Neuron (in vitro differentiated cells): ENCODE data around the gene CCDC184.
"Not testable (repeated sequence)": the region's sequence is repeated elsewhere in the genome, so short reads cannot be mapped to it uniquely, and the experiment has no call there.

Source experiments
- H2AFZ ChIP-seq: one replicate; pipeline ENCODE4 v1.6.1; 2013; ENCODE audit warnings: low read depth, mild to moderate bottlenecking, inconsistent platforms, low read length, moderate library complexity
- H3K27me3 ChIP-seq: one replicate; pipeline ENCODE4 v1.6.1; 2013; ENCODE audit warnings: low read length; ENCODE audit not compliant: insufficient read depth
- H3K36me3 ChIP-seq: one replicate; pipeline ENCODE4 v1.6.1; 2013; ENCODE audit warnings: low read length; ENCODE audit not compliant: insufficient read depth
- H3K4me1 ChIP-seq: one replicate; pipeline ENCODE4 v1.6.1; 2013; ENCODE audit warnings: low read length; ENCODE audit not compliant: insufficient read depth
- H3K4me3 ChIP-seq: 2 replicates; pipeline ENCODE4 v1.5.1; 2013; ENCODE audit warnings: mild to moderate bottlenecking, low read length, moderate library complexity
- H3K9me3 ChIP-seq: one replicate; pipeline ENCODE4 v1.6.1; 2013; ENCODE audit warnings: low read length

CCDC184 gene

DNA sequence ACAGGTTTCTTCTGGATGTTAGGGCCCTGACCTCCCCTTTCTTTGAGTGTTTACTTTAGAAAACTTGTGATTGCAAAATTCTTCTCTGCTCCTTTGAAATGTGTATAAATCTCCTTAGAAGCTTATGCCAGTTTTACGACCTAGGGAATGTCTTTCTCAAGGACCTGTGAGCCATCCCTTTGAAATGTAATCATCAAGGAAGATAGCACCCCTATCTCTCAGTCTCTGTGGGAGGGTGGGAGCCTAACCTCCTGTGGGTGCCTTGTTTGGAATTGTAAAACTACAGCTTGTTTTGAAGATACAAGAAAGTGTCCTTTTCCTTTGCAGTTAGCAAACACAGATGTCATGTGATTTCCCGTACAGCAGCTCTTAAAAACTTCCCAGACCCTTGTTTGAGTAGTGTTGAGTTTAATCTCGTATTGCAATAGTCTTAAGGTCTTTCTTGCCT, 16.4 kb downstream of the CCDC184 start:
- Histone ChIP-seq H3K4me3 (no peak overlapping the region), H3K9me3 (peaks cover 5% of the 10 kb centered on the region), H2AFZ (no peak overlapping the region), H3K4me1 (peaks cover 26% of the 10 kb centered on the region), H3K36me3 (no peaks in the 10 kb centered on the region), H3K27me3 (no peaks in the 10 kb centered on the region)

DNA sequence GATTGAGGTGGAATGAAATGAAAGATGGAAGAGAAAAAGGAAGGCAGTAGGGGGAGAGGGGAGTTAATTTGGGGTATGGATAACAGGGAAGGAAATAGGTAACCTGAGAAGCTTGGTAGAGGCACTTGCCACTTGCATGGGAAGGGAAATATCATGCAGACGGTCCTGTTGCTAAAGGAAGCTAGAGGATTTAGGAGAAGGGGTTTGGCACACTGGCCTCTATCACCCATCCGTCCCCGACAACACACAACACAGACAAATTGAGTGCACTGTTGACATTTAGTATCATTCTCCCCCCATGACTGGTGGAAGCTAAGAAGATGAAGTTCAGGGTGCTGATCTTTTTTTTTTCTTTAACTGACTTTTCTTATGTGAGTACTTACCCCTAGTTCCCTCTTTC, 17.6 kb downstream of the CCDC184 start:
- no peaks in the 10 kb centered on the region for H3K27me3 ChIP-seq
- no peaks in the 10 kb centered on the region for H3K36me3 ChIP-seq
- no peak overlapping the region for H2AFZ ChIP-seq

DNA sequence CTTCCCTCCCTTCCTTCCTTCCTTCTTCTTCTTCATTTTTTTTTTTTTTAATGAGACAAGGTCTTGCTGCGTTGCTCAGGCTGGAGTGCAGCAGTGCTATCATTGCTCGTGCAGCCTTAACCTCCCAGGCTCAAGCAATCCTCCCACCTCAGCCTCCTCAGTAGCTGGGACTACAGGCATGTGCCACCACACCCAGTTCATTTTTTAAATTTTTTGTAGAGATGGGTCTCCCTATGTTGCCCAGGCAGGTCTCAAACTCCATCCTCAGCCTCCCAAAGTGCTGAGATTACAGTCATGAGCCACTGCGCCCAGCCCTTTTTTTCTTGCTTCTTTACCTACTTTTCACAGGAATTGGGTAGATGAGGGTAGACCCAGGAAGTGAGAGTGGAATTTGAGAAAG, 18.1 kb downstream of the CCDC184 start:
- H3K4me1 ChIP-seq, result peaks cover 20% of the 10 kb centered on the region
- no peaks in the 10 kb centered on the region for H3K36me3 ChIP-seq
- H3K27me3 ChIP-seq, result no peaks in the 10 kb centered on the region
- H3K9me3 ChIP-seq, result peaks cover 12% of the 10 kb centered on the region
- H2AFZ ChIP-seq, result no peak overlapping the region
- no peak overlapping the region for H3K4me3 ChIP-seq

More for the DNA sequence above, 17.6 kb downstream of the CCDC184 start:
- H3K4me3 ChIP-seq, result no peak overlapping the region
- H3K4me1 ChIP-seq, result peaks cover 20% of the 10 kb centered on the region
- H3K9me3 ChIP-seq, result peaks cover 9% of the 10 kb centered on the region

DNA sequence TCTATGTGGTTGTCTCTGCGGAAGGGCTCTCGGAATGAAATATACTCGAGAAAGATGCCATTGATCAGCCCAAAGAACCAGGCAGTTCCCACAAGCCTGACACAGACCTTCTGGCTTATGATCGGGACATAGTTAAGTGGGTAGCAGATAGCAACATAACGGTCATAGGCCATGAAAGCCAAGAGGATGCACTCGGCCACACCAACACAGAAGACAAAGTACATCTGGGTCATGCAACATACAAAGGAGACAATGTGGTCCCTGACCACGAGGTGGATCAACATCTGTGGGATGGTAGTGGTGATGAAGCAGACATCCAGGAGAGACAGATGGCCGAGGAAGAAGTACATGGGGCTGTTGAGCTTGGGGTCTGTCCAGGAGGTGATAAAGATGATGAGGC, 19.3 kb downstream of the CCDC184 start:
- Histone ChIP-seq H3K36me3 (no peaks in the 10 kb centered on the region), H2AFZ (no peak overlapping the region), H3K27me3 (no peaks in the 10 kb centered on the region), H3K4me1 (peaks cover 15% of the 10 kb centered on the region), H3K4me3 (no peak overlapping the region), H3K9me3 (peaks cover 14% of the 10 kb centered on the region)

DNA sequence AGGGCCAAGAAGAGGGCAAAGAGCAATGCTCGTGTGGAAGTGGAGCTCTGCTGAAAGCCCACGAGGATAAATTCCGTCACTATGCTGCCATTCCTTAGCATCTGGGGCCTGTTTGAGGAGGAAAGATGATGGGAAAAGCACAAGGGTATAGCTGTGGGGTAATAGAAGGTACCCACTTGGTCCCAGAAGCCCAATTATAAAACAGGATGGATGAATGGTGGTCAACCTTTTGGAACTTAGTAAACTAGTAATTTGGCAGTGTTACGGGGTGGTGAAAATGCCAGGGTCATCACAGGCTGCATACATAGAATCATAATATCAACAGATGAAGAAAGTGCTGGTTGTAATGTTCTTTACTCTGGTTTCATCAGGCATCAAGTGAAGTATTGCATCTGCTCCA, 19.7 kb downstream of the CCDC184 start, which contains the start of gene OR10AD1:
OR10AD1 (minus strand) TSS at position 101 of the 400 bp plus-strand sequence; CDS start at position 101, 0 bp downstream.
- Histone ChIP-seq H3K36me3 (no peaks in the 10 kb centered on the region), H3K4me1 (peaks cover 14% of the 10 kb centered on the region), H3K9me3 (peaks cover 14% of the 10 kb centered on the region), H3K27me3 (no peaks in the 10 kb centered on the region), H2AFZ (no peak within 1 kb of the TSS), H3K4me3 (no peak within 1 kb of the TSS)

DNA sequence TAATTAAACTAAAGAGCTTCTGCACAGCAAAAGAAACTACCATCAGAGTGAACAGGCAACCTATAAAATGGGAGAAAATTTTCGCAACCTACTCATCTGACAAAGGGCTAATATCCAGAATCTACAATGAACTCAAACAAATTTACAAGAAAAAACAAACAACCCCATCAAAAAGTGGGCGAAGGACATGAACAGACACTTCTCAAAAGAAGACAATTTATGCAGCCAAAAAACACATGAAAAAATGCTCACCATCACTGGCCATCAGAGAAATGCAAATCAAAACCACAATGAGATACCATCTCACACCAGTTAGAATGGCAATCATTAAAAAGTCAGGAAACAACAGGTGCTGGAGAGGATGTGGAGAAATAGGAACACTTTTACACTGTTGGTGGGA, 26.1 kb downstream of the CCDC184 start:
- not testable (repeated sequence) for H3K9me3 ChIP-seq, H3K4me3 ChIP-seq, H3K36me3 ChIP-seq, H2AFZ ChIP-seq, H3K4me1 ChIP-seq, H3K27me3 ChIP-seq

DNA sequence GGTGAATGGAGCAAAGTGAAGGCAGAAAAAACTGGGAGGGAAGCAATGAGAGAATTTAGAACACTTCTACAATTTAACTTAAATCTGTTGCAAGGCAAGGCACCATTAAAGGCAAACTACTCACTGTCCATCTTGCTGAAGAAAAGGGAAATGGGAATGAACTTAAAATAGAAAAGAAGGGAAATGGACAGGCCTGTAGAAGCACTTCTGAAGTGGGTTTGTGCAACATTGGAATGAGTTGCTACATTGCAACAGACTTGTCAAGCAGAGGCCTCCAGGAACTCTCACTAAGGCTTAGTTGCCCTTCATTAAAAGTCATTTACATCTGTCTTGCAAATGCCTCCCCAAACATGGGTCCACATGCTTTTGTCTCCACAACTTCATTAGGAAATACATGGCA, 33.3 kb downstream of the CCDC184 start:
- Histone ChIP-seq H2AFZ (no peak overlapping the region), H3K27me3 (no peaks in the 10 kb centered on the region), H3K4me3 (no peak overlapping the region), H3K9me3 (no peaks in the 10 kb centered on the region), H3K36me3 (no peaks in the 10 kb centered on the region), H3K4me1 (peaks cover 5% of the 10 kb centered on the region)

DNA sequence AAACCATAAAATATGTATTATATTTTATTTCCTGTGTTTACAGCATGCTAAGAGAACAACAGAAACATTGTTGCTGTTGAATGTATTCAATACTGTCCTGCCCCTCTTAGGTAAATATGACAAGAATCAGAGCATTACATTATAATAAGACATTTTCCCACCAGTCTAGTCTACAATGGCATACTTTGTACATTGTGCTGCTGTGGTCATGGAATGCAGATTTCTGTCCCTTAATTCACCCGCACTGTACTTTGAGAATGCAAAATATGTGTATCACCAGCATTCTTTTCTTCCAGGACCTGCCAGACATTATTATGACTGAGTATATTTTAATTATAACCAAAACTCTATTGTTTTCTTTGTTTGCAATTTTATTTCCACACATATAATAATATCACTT, 36.2 kb downstream of the CCDC184 start:
- no peaks in the 10 kb centered on the region for H3K36me3 ChIP-seq
- no peak overlapping the region for H3K4me3 ChIP-seq
- H3K4me1 ChIP-seq, result peaks cover 5% of the 10 kb centered on the region
- no peak overlapping the region for H2AFZ ChIP-seq
- peaks cover 2% of the 10 kb centered on the region for H3K9me3 ChIP-seq
- no peaks in the 10 kb centered on the region for H3K27me3 ChIP-seq

DNA sequence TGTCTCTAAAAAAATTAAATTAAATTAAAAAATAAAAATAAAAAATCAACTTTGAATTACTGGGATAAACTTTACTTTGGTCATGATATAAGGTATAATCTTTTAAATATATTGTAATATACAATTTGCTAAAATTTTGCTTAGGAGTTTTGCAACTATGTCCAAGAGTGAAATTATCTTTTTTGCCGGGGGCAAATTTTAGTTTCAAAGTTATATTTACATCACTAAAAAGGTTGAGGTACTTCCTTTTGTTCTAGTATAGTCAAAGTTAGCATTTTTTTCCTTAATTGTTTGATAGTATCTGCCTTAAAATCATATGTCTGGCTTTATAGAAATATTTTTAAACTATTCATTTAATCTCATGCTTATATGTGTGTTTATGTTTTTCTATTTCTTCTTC, 37.3 kb downstream of the CCDC184 start:
- peaks cover 2% of the 10 kb centered on the region for H3K9me3 ChIP-seq
- peaks cover 3% of the 10 kb centered on the region for H3K4me1 ChIP-seq
- H2AFZ ChIP-seq, result no peak overlapping the region
- H3K4me3 ChIP-seq, result no peak overlapping the region
- no peaks in the 10 kb centered on the region for H3K36me3 ChIP-seq
- no peaks in the 10 kb centered on the region for H3K27me3 ChIP-seq

DNA sequence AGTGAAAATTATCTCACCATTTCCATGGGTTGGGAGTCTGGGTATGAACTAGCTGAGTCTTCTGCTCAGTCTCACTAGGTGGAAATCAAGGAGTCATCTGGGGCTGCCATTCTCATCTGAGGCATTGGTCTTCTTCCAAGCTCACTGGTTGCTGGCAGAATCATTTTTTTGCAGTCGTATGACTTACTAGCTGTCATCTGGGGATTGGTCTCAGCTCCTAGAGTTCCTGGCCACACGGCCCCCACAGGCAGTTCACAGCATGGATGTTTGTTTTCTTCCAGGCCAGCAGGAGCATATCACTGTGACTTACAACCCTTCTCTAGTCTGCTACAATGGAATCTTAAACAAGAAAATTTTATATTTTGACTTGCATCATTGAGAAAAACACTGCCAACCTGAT, 38.2 kb downstream of the CCDC184 start:
- no peak overlapping the region for H2AFZ ChIP-seq
- no peaks in the 10 kb centered on the region for H3K36me3 ChIP-seq
- no peak overlapping the region for H3K4me3 ChIP-seq
- no peaks in the 10 kb centered on the region for H3K4me1 ChIP-seq
- H3K9me3 ChIP-seq, result peaks cover 2% of the 10 kb centered on the region
- H3K27me3 ChIP-seq, result no peaks in the 10 kb centered on the region

DNA sequence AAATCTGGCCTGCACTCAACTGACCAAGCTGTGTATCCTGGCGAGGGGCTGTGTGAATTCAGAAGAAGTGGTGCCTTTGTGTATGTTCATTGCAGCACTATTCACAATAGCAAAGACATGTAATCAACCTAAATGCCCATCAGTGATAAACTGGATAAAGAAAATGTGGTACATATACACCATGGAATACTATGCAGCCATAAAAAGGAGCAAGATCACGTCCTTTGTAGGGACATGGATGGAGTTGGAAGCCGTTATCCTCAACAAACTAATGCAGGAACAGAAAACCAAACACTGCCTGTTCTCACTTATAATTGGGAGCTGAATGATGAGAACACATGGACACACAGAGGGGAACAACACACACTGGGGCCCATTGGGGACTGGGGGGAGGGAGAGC, 41.1 kb downstream of the CCDC184 start:
- H3K4me3 ChIP-seq, H3K36me3 ChIP-seq, H3K4me1 ChIP-seq, H2AFZ ChIP-seq, H3K9me3 ChIP-seq, H3K27me3 ChIP-seq: not testable (repeated sequence)

DNA sequence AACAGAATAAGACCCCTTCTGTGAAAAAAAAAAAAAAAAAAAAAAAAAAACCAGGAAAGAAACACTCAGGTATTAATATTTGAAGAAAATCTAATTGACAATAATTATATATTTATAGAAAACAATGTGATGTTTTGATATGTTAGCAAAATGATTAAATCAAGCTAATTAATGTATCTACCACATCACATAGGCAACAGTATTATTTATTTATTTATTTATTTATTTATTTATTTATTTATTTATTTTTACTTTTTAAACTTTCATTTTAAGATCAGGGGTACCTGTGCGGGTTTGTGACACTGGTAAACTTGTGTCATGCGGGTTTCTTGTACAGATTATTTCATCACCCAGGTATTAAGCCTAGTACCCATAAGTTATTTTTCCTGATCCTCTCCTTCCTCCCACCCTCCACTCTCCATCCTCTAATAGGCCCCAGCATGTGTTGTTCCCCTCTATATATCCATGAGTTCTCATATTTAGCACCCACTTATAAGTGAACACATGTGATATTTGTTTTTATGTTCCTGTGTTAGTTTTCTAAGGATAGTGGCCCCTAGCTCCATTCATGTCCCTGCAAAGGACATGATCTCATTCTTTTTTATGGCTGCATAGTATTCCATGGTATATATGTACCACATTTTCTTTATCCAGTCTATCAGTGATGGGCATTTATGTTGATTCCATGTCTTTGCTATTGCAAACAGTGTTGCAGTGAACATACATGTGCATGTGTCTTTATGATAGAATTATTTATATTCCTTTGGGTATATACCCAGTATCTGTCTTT, 47.9 kb downstream of the CCDC184 start:
- H3K36me3 ChIP-seq, H3K9me3 ChIP-seq, H3K4me1 ChIP-seq, H3K4me3 ChIP-seq, H3K27me3 ChIP-seq, H2AFZ ChIP-seq: not testable (repeated sequence)
